GM19328 (cell line): ENCODE data around the gene SPATS2.

Experiments used
- ATAC-seq: cut with Tn5 transposase; IDR thresholded peaks from one replicate; pipeline ENCODE4 v1.9.1; 2021; ENCODE audit warnings: mild to moderate bottlenecking, moderate library complexity; ENCODE audit not compliant: unreplicated experiment

The SPATS2 gene

DNA sequence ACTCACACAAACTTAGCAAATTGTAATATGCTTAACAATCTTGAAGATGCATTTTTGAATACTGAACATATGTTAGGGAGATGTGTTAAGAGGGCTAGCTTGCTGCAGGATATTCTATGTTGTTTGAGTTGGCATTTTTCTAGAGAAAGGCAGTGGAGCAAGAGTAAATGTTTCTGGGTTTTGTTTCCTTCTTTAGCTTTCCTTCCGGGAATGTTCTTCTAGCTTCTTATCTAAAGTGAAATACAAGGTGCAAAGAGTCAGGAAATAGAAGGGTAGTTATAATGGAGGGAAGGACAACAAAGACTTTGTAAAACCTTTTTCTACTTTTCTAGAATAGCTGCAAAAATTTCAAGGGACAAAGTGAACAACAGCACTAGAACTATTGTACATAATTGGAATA is 94.0 kb downstream of the SPATS2 start:
- ATAC-seq: no peak

- ATAC-seq: no peak
These were observed 95.0 kb downstream of the SPATS2 start for GRCh38 chr12:49462083-49462744.

DNA sequence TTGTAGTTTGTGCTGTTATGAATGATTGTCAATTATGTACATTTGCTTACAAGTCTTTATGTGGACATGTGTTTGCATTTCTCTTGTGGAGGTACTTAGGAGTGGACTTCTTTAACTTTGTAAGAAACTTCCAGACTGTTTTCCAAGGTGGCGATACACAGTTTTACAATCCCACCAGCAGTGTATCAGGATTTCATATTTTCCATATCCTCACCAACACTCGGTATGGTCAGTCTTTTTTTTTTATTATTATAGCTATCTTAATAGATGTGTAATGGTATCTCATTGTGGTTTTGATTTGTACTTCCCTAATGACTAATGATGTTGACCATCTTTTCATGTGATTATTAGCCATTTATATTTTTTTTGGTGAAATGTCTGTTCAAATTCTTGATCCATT is 97.9 kb downstream of the SPATS2 start:
- no peak for ATAC-seq

DNA sequence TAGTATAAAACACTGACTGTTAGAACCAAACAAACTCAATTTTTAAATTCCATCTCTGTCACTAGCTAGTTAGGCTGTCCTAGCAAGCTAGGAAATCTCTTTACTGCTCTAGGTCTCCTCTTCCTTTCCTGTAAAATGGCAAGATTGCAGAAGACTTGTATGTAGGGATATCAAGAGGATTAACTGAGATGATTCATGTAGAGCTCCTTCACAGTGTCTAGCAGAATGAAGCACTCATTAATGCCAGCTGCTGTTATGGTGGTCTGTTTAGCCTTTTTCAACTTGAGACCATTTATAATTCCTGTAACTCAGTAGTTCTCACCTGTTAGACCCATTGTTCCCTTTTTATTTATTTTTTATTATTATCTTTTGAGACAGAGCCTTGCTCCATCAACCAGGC is 103.7 kb downstream of the SPATS2 start:
- no peak for ATAC-seq

DNA sequence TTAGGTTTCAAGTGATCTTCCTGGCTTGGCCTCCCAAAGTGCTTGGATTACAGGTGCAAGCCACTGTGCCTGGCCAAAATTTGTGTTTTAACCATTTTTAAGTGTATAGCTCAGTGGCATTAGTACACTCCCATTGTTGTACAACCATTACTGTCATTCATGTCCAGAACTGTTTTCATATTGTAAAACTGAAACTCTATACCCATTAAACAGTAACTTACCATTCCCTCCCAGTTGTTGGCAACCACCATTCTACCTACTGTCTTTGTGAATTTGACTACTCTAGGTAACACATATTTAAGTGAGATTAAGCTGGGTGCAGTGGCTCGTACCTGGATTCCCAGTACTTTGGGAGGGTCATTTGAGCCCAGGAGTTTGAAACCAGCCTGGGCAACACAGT is 104.3 kb downstream of the SPATS2 start:
- no peak for ATAC-seq

DNA sequence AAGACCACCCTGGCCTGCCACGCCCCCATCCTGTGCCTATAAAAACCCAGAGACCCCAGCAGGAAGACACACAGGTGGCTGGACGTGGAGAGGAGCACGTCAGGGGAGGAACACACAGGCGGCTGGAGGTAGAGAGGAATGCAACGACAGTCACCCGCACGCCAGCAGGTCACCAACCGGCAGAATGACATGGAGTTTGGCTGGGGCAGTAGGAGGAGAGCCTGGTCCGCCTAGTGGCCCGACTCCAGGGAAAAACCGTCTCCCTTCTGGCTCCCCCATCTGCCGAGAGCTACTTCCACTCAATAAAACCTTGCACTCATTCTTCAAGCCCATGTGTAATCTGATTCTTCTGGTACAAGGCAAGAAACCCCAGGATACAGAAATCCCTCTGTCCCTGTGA is 108.8 kb downstream of the SPATS2 start:
- no peak for ATAC-seq

- ATAC-seq: no peak
These were observed 111.8 kb downstream of the SPATS2 start for GRCh38 chr12:49478949-49479664.

- ATAC-seq: no peak
These were observed 115.1 kb downstream of the SPATS2 start for GRCh38 chr12:49482095-49483051.

DNA sequence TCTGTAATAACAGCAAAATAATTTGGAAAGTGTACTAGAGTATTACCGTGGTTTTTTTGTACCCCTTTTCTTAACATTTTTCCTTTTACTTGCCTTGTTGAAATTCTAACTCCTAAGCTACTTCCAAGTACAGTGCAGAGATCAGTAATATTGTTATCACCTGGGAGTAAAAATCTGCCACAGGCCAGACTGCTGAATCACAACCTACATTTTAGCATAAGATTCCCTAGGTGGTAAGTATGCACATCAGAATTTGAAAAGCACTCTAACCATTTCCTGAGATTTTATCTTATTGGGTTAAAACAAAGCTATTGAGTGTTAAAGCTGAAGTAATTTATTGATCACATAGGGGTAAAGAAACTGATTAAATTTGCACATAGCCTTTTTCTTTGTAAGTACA is 116.4 kb downstream of the SPATS2 start:
- ATAC-seq: no peak

DNA sequence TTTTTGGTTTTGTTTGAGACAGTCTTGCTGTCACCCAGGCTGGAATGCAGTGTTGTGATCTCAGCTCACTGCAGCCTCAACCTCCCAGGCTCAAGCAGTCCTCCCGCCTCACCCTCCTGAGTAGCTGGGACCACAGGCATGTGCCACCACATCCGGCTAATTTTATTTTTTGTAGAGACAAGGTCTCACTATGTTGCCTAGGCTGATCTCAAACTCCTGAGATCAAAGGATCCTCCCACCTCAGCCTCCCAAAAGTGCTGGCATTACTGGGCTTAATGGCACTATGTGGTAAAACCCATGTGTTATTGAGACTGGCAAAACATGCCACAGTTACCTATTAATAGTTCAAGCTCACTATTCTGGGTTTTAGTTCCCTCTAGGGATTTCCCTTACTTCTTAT is 120.3 kb downstream of the SPATS2 start:
- ATAC-seq: no peak

DNA sequence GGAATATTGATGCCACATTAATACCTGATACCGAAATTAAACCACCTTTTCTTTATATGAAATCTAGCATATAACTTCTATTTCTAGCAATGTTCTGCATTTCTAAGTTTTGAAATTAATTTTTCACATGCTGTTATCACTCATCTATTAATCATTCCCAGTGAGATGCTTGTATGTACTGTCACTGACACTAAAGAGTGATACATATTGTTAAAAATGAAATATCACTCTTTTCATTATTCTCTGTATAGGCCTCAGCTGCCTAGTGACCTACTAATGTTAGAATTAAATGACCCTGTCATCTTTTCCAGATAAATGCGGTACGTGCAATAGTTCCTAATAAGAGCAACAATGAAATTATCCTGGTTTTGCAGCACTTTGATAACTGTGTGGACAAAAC is 121.9 kb downstream of the SPATS2 start:
- ATAC-seq: no peak

GRCh38 chr12:49489720-49490119 is 122.5 kb downstream of the SPATS2 start:
- ATAC-seq: no peak

DNA sequence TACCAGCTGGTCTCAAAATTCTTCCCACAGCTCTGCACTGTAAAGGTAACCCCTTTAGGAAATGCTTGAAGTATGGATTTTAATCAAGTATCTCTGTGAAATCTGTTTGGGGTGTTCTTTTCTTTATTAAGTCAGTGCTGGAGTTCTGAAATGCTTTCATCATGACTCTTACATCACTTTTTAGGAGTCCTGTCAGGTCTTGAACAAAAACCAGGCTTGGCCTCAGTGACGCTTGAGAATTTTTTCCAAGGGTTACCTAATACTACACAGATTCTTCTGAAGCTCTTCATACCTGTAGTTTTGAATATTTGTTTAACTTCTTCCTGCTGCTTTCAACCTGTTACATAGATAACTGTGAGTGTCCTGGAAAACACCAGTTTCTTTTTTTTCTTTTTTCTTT is 124.6 kb downstream of the SPATS2 start:
- no peak for ATAC-seq

DNA sequence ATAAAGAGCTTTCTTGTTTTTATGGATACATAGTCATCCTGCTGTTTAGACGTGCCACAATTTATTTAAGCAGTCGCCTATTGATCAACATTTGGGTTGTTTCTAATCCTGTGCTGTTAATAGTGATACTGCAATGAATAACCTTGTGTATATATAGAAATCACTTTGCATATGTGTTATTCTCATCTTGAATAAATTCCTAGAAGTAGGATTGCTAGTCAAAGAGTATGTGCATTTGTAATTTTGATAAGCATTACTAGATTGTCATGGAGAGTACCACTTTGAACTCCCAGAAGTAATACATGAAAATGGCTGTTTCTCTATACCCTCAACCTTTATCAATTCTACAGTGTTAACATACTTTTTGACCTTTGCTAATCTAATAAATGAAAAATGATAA is 126.6 kb downstream of the SPATS2 start:
- no peak for ATAC-seq

GRCh38 chr12:49496417-49497360 is 129.4 kb downstream of the SPATS2 start:
- ATAC-seq: no peak

DNA sequence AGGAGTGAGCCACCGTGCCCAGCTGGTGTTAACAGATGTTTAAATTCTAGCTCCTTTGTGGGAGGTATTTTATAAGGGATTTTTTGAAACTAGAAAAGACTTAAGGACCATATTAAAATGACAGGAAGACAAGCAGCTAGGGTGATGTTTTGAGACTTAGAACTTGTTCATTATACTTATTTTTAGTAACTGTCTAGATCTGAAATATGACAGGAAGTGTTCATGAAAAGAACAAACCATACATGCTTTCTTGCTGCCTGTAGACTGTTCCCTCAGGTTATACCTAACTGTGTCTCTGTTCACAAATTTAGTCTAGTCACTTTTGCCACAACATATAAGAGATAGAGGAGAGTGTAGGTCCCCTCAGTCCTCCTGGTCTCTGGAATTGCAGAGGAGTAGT is 134.6 kb downstream of the SPATS2 start:
- ATAC-seq: no peak

DNA sequence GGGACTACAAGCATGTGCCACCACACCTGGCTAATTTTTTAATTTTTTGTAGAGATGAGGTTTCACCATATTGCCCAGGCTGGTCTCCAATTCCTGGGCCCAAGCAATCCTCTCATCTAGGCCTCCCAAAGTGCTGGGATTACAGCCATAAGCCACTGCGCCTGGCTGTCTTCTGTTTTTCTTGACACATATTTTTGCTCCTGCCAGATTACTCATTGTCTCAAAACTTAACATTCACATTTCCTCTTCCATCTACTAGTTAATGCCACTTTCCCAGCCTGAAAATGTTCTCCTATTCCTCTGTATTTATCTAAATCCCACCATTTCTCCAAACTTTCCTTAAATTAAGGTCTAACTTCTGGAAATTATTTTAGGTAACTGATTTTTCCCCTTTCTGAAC is 135.3 kb downstream of the SPATS2 start:
- ATAC-seq: no peak

DNA sequence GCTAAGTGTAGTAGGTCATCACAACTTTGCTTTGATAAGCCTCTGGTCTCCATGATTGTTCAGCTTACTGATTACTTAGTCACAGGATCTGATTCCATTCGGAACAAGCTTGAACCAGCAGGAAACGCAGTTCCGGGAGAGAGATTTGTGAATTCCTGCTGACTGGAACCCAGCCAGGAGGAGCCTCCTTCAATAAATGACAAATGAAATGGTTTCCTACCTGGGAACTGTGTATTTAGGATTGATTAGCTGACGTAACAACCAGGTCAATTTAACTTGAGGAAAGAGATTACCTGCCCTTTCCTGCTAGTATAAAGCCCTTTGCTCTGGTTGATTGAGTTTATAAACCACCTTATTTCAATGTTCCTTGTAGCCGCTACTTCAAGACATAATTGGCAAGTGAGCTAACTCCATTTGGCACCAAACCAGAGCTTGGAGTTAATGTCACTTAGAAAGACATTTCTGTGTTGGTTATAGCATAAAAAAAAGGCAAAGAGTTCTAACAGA is 136.5 kb downstream of the SPATS2 start:
- no peak for ATAC-seq

DNA sequence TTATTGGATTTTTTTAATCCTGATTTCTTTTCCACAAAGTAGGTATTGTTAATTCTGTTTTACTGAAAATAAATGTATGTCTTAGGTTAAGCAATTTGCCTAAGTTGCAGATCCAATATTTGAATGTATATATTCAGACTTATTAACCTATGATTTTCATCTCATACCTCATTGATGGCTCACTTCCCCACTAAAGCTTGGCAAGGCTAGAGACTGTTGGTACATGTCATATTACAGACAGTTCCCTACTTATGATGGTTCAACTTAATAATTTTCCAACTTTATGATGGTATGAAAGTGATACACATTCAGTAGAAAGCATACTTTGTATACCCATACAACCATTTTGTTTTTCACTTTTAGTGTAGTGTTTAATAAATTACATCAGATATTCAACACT is 138.4 kb downstream of the SPATS2 start:
- ATAC-seq: no peak

DNA sequence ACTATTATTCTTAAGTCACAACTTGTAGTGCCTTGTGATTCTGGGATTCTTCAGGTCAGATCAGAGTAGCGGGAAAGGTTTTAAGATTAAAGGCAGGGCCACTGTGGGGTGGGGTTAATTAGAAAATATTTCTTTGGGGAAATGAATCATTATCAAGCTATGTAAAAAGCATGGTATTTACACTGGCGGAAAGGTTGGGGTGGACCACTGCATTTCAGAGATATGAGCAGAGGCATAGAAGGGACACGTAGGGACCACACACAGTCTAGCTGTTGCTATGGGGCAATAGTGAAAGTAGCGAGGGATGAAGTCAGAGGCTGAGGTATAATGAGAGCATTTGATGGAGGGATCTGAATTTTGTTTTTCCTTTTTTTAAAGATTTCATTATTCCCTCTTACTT is 139.9 kb downstream of the SPATS2 start:
- ATAC-seq: no peak
